Hepatocyte (in vitro differentiated cells): Measurements from ENCODE around the gene PIBF1. TPM values are rescaled to one million over a fixed set of nuclear protein-coding genes. Genes with fewer than 3 reads are reported as not detected.

ENCODE experiments used
- DNase-seq: peaks from one replicate; pipeline ENCODE4 v3.0.0-alpha.2; 2016; ENCODE audit warnings: low spot score
- H2AFZ ChIP-seq: fragments of 200-600 bp; sonication (generic); 2 replicates; pipeline ENCODE4 v1.6.0; 2016; ENCODE audit warnings: antibody characterized with exemption, mild to moderate bottlenecking
- H3K27ac ChIP-seq: fragments of 200-600 bp; sonication (generic); 2 replicates; pipeline ENCODE4 v1.5.1; 2016; ENCODE audit warnings: mild to moderate bottlenecking
- H3K27me3 ChIP-seq: fragments of 200-600 bp; sonication (generic); 2 replicates; pipeline ENCODE4 v1.6.1; 2016
- H3K36me3 ChIP-seq: fragments of 200-600 bp; sonication (generic); replicated peaks from 2 replicates; pipeline ENCODE4 v1.5.1; 2016; ENCODE audit warnings: low read depth; ENCODE audit not compliant: insufficient read depth
- H3K4me1 ChIP-seq: fragments of 200-600 bp; sonication (generic); 2 replicates; pipeline ENCODE4 v1.5.1; 2016; ENCODE audit warnings: mild to moderate bottlenecking, moderate library complexity; ENCODE audit not compliant: insufficient read depth
- H3K4me2 ChIP-seq: fragments of 200-600 bp; sonication (generic); 2 replicates; pipeline ENCODE4 v1.6.0; 2016
- H3K4me3 ChIP-seq: fragments of 200-600 bp; sonication (generic); 2 replicates; pipeline ENCODE4 v1.5.1; 2016; ENCODE audit warnings: mild to moderate bottlenecking
- H3K79me2 ChIP-seq: fragments of 200-600 bp; sonication (generic); 2 replicates; pipeline ENCODE4 v1.6.0; 2017; ENCODE audit warnings: mild to moderate bottlenecking
- H3K9me2 ChIP-seq: fragments of 200-600 bp; sonication (generic); replicated peaks from 2 replicates; pipeline ENCODE4 v1.6.0; 2017; ENCODE audit warnings: mild to moderate bottlenecking; ENCODE audit not compliant: insufficient read depth
- H3K9me3 ChIP-seq: fragments of 200-600 bp; sonication (generic); 2 replicates; pipeline ENCODE4 v1.5.1; 2016; ENCODE audit warnings: low read depth, mild to moderate bottlenecking
- H4K20me1 ChIP-seq: fragments of 200-600 bp; sonication (generic); 2 replicates; pipeline ENCODE4 v1.6.0; 2016; ENCODE audit warnings: mild to moderate bottlenecking; ENCODE audit not compliant: insufficient read depth, poor library complexity, severe bottlenecking
- EZH2 ChIP-seq: fragments of 200-600 bp; sonication (generic); IDR thresholded peaks from 2 replicates; pipeline ENCODE4 v1.6.1; 2016; ENCODE audit warnings: antibody characterized with exemption, mild to moderate bottlenecking, borderline replicate concordance
- EZH2phosphoT487 ChIP-seq: fragments of 200-600 bp; sonication (generic); IDR thresholded peaks from one replicate; pipeline ENCODE4 v1.6.1; 2018; ENCODE audit warnings: antibody characterized with exemption, mild to moderate bottlenecking, low read depth, moderate library complexity; ENCODE audit not compliant: unreplicated experiment, severe bottlenecking
- WGBS: methylation state at CpG from one replicate; pipeline ENCODE4 v1.1.6; 2016; ENCODE audit warnings: low lambda C conversion rate; ENCODE audit errors: missing lambda C conversion rate; 5-methylcytosine and 5-hydroxymethylcytosine counted together
- polyA plus RNA-seq: library from polyadenylated mRNA; unstranded; fragments of >200 nt; fragmentation: Nextera tagmentation; extraction: Ambion mirVana; gene quantifications from 2 replicates; pipeline ENCODE4 v1.2.1, GENCODE V29; 2016
- total RNA-seq: library from RNA; depleted of rRNA; stranded (reverse); fragments of >200 nt; gene quantifications from 2 replicates; pipeline ENCODE4 v1.2.3, GENCODE V29; 2014
- TF ChIP-seq, protein P1 (sequence below): fragments of 200-600 bp; sonication (generic); IDR thresholded peaks from 2 replicates; pipeline ENCODE4 v1.5.1; 2016; ENCODE audit warnings: antibody characterized with exemption, mild to moderate bottlenecking; ENCODE audit not compliant: poor library complexity

The PIBF1 gene, protein sequence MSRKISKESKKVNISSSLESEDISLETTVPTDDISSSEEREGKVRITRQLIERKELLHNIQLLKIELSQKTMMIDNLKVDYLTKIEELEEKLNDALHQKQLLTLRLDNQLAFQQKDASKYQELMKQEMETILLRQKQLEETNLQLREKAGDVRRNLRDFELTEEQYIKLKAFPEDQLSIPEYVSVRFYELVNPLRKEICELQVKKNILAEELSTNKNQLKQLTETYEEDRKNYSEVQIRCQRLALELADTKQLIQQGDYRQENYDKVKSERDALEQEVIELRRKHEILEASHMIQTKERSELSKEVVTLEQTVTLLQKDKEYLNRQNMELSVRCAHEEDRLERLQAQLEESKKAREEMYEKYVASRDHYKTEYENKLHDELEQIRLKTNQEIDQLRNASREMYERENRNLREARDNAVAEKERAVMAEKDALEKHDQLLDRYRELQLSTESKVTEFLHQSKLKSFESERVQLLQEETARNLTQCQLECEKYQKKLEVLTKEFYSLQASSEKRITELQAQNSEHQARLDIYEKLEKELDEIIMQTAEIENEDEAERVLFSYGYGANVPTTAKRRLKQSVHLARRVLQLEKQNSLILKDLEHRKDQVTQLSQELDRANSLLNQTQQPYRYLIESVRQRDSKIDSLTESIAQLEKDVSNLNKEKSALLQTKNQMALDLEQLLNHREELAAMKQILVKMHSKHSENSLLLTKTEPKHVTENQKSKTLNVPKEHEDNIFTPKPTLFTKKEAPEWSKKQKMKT
- total RNA-seq, result 20.9 and 24.5 TPM in 2 replicates
- 10.9 and 13.1 TPM in 2 replicates for polyA plus RNA-seq

DNA sequence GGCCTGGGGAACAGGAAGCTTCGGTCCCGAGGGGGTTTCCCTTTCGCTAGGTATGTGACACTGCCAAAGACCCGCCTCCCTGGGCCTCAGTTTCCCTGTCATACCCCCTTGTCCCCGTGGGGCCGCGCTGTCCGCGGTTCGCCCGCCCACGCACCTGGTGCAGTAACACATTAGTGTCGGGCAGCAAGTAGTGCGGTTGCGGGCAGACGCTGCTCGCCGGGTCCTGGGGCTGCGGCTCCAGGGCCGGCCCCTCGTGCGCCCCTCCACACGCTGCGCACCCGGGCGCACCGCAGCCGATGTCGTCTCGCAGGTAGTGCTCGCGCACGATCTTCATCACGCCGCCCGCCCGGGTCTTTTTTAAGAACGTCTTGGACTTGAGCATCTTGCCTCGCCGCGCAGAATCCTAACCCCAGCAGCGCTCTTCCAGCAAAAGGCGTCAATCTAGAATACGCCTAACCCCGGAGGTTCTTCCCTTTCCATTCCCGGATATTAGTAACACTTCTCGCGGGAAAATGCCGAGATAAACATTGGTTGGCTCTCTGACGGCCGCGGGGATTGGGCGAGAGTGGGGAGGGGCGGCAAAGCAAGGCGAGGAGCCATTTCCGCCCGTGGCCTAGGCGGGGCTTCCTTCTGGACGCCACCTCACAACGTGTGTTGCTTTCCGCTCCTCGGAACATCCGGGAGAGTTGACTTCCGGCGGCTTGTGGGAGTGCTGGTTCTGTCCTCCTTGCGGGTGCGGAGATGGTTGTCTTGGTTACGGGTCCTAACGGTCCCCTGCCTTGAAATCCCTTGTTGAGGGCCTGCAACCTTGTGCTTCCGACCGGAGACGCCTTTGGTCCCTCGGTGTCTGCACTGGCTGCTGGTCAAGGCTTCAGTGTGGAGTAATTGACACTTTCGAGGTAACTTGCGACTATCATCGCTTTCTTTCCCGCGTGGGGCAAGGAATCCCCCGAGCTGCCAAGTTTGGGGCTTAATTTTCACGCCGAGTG, at the start of gene PIBF1, which contains the start of gene DIS3:
PIBF1 (plus strand) TSS at position 683 of the 989 bp plus-strand sequence. CDS start 1,337 bp downstream, outside the sequence.
DIS3 (minus strand) TSS at position 450 of the 989 bp plus-strand sequence; CDS start at position 382, 68 bp downstream.
- TF ChIP-seq EZH2phosphoT487, result no peak
- no peak for TF ChIP-seq EZH2
- TF ChIP-seq, protein P1, sequence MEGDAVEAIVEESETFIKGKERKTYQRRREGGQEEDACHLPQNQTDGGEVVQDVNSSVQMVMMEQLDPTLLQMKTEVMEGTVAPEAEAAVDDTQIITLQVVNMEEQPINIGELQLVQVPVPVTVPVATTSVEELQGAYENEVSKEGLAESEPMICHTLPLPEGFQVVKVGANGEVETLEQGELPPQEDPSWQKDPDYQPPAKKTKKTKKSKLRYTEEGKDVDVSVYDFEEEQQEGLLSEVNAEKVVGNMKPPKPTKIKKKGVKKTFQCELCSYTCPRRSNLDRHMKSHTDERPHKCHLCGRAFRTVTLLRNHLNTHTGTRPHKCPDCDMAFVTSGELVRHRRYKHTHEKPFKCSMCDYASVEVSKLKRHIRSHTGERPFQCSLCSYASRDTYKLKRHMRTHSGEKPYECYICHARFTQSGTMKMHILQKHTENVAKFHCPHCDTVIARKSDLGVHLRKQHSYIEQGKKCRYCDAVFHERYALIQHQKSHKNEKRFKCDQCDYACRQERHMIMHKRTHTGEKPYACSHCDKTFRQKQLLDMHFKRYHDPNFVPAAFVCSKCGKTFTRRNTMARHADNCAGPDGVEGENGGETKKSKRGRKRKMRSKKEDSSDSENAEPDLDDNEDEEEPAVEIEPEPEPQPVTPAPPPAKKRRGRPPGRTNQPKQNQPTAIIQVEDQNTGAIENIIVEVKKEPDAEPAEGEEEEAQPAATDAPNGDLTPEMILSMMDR, result peak; percentile 22
- H3K36me3 ChIP-seq, result no peaks in the 10 kb centered on the region
- H3K4me2 ChIP-seq, result peak within 1 kb of the TSS; percentile 79
- H3K9me3 ChIP-seq, result no peaks in the 10 kb centered on the region
- H4K20me1 ChIP-seq, result peaks cover 2% of the 10 kb centered on the region
- H3K27me3 ChIP-seq, result no peaks in the 10 kb centered on the region
- peak; percentile 98 for DNase-seq
- H3K4me3 ChIP-seq, result peak within 1 kb of the TSS; percentile 82
- WGBS, result 1% methylated on average over 81 of the region's 81 CpGs
- H3K79me2 ChIP-seq, result peaks cover 85% of the 10 kb centered on the region
- H3K4me1 ChIP-seq, result peaks cover 11% of the 10 kb centered on the region
- H3K9me2 ChIP-seq, result no peaks in the 10 kb centered on the region
- peak within 1 kb of the TSS; percentile 58 for H2AFZ ChIP-seq
- peak within 1 kb of the TSS; percentile 86 for H3K27ac ChIP-seq

DNA sequence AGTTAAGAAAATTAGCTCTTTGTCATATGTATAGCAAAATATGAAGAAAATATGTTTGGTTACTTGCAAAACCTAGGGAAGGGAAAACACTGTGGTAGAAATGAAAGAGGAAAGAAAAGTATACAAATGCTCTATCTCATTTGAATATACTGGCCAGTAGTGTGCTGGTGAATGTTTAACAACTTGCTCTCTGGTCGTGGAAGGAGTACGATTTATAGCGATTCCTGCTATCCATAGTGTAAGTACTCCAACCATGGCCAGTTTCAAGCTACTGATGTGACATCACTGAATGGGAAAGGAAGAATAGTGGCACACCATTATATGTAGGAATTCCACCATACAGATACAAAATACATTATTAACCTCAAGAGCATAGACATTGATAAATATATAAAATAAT, 44.9 kb upstream of the PIBF1 start:
- Histone ChIP-seq H3K9me2 (no peaks in the 10 kb centered on the region), H3K4me2 (no peak overlapping the region), H4K20me1 (no peaks in the 10 kb centered on the region), H3K27ac (no peak overlapping the region), H2AFZ (no peak overlapping the region), H3K79me2 (no peaks in the 10 kb centered on the region), H3K9me3 (no peaks in the 10 kb centered on the region), H3K27me3 (no peaks in the 10 kb centered on the region), H3K4me3 (no peak overlapping the region), H3K4me1 (no peaks in the 10 kb centered on the region), H3K36me3 (no peaks in the 10 kb centered on the region)
- no peak for DNase-seq
- TF ChIP-seq EZH2 (no peak), EZH2phosphoT487 (no peak)
- TF ChIP-seq, protein P1, result no peak
- 90% methylated on average over 3 of the region's 3 CpGs for WGBS

- DNase-seq, result no peak
- Histone ChIP-seq H3K9me2 (no peaks in the 10 kb centered on the region), H3K27me3 (no peaks in the 10 kb centered on the region), H3K4me2 (no peak overlapping the region), H3K4me3 (no peak overlapping the region), H3K4me1 (no peaks in the 10 kb centered on the region), H3K27ac (no peak overlapping the region), H3K36me3 (no peaks in the 10 kb centered on the region), H4K20me1 (no peaks in the 10 kb centered on the region), H3K79me2 (no peaks in the 10 kb centered on the region), H2AFZ (no peak overlapping the region), H3K9me3 (no peaks in the 10 kb centered on the region)
- TF ChIP-seq EZH2 (no peak), EZH2phosphoT487 (no peak)
- TF ChIP-seq, protein P1, result no peak
- 89% methylated on average over 1 of the region's 1 CpG for WGBS
Measured at GRCh38 chr13:72740015-72740414, 41.9 kb upstream of the PIBF1 start.
